NCI-H526 (cell line): Measurements from ENCODE around the gene FGF5.
"Not testable (repeated sequence)": the region's sequence is repeated elsewhere in the genome, so short reads cannot be mapped to it uniquely, and the experiment has no call there.

Source experiments
- DNase-seq, 2 experiments: peaks; one replicate each; lab custom pipeline; 2025; lab: John Stamatoyannopoulos, UW

FGF5 gene

GRCh38 chr4:80254114-80254513 is 12.3 kb upstream of the FGF5 start:
- no peak for DNase-seq

GRCh38 chr4:80255329-80256095 is 11.0 kb upstream of the FGF5 start:
- no peak for DNase-seq

GRCh38 chr4:80257851-80258250 is 8.6 kb upstream of the FGF5 start:
- DNase-seq, result no peak

- no peak for DNase-seq
Measured at GRCh38 chr4:80259012-80259411, 7.5 kb upstream of the FGF5 start.

- no peak for DNase-seq
Measured at GRCh38 chr4:80259817-80260216, 6.6 kb upstream of the FGF5 start.

- no peak for DNase-seq
Measured at GRCh38 chr4:80261989-80262600, 4.4 kb upstream of the FGF5 start.

GRCh38 chr4:80263541-80264351 is 2.7 kb upstream of the FGF5 start:
- DNase-seq, result no peak

GRCh38 chr4:80264352-80264647 is 2.2 kb upstream of the FGF5 start:
- DNase-seq, result no peak

GRCh38 chr4:80264825-80265224 is 1.6 kb upstream of the FGF5 start:
- no peak for DNase-seq

- DNase-seq, result no peak
Measured at GRCh38 chr4:80265571-80266252, 752 bp upstream of the FGF5 start.

- DNase-seq, result no peak
Measured at GRCh38 chr4:80266902-80267380, 477 bp downstream of the FGF5 start.

- no peak for DNase-seq
Measured at GRCh38 chr4:80268081-80268823, 1.8 kb downstream of the FGF5 start.

- DNase-seq, result no peak
Measured at GRCh38 chr4:80268936-80269335, 2.5 kb downstream of the FGF5 start.

- no peak for DNase-seq
Measured at GRCh38 chr4:80270321-80270720, 3.9 kb downstream of the FGF5 start.

GRCh38 chr4:80270868-80271267 is 4.4 kb downstream of the FGF5 start:
- DNase-seq, result no peak

- no peak for DNase-seq
Measured at GRCh38 chr4:80271801-80272200, 5.3 kb downstream of the FGF5 start.

GRCh38 chr4:80276931-80277330 is 10.5 kb downstream of the FGF5 start:
- DNase-seq, result no peak

GRCh38 chr4:80279751-80280150 is 13.3 kb downstream of the FGF5 start:
- DNase-seq, result no peak

- no peak for DNase-seq
Measured at GRCh38 chr4:80286451-80286850, 20.0 kb downstream of the FGF5 start.

- DNase-seq, result not testable (repeated sequence)
Measured at GRCh38 chr4:80290665-80291064, 24.2 kb downstream of the FGF5 start.

GRCh38 chr4:80294206-80294605 is 27.7 kb downstream of the FGF5 start:
- DNase-seq, result no peak

GRCh38 chr4:80295336-80295735 is 28.9 kb downstream of the FGF5 start:
- no peak for DNase-seq
